GM10248 (cell line): Measurements from ENCODE around the gene TRHDE.

Experiments
- CTCF ChIA-PET: fragments of 300-600 bp; sonication (Branson Sonifier 250); formaldehyde crosslinking; extraction: SDS; loops from one replicate; lab custom pipeline; 2021; ENCODE audit warnings: antibody characterized with exemption; lab: Yijun Ruan, JAX
- POLR2A ChIA-PET: fragments of 350-650 bp; sonication (Branson Sonifier 250); formaldehyde crosslinking; extraction: SDS; loops from one replicate; lab custom pipeline; 2020; ENCODE audit warnings: antibody characterized with exemption; lab: Yijun Ruan, JAX
- DNase-seq: peaks from one replicate; pipeline ENCODE4 v3.0.0; 2012; ENCODE audit errors: extremely low spot score
- TF ChIP-seq, protein P1 (sequence below): IDR thresholded peaks from 2 replicates; pipeline ENCODE4 v1.5.1; 2012; ENCODE audit warnings: mild to moderate bottlenecking, low read depth; ENCODE audit errors: extremely low read depth, missing control alignments, control extremely low read depth

TRHDE gene

DNA sequence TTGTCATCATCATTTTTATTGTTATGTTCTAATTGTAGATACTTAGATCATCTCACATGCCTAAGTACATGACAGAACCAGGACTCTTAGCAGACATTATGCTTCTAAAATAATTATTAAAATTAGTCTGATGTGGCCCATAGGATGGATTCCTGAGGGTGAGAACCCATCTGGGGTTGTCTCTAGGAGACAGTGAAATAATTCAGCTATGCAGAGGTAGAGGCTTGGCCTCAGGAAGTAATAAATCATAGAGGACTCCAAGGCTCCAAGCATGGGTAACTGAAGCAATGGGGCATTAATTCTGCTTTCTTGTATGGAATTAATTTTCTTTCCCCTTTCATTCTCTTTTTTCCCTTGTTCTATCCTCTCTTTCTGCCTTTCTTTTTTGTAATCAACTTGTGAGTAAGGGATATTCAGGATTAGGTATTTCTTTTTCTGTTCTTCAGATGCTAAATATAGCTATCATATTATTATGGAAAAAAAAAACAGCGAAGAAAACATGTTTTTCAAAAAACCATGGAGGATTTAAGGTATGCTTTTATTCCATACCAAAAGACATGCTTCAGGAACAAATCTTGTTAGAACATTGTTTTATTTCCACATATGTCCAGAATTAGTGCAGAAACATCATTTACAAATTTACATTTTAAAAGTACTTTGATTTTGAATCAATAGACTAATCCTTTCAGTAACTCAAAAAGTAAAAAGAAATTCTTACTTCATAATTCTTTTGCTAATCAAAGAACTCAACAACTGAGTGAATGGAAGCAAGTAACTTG is 263.2 kb downstream of the TRHDE start:
- DNase-seq, result no peak
- CTCF ChIA-PET, result interaction anchor here (0.8 to 1.1 kb wide), 3 partner anchors 11 to 37 kb away, joined by 3 to 5 read pairs (median 3); no protein-coding TSS in a partner anchor
- POLR2A ChIA-PET, result no interaction called here
- TF ChIP-seq, protein P1, sequence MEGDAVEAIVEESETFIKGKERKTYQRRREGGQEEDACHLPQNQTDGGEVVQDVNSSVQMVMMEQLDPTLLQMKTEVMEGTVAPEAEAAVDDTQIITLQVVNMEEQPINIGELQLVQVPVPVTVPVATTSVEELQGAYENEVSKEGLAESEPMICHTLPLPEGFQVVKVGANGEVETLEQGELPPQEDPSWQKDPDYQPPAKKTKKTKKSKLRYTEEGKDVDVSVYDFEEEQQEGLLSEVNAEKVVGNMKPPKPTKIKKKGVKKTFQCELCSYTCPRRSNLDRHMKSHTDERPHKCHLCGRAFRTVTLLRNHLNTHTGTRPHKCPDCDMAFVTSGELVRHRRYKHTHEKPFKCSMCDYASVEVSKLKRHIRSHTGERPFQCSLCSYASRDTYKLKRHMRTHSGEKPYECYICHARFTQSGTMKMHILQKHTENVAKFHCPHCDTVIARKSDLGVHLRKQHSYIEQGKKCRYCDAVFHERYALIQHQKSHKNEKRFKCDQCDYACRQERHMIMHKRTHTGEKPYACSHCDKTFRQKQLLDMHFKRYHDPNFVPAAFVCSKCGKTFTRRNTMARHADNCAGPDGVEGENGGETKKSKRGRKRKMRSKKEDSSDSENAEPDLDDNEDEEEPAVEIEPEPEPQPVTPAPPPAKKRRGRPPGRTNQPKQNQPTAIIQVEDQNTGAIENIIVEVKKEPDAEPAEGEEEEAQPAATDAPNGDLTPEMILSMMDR, result no peak

DNA sequence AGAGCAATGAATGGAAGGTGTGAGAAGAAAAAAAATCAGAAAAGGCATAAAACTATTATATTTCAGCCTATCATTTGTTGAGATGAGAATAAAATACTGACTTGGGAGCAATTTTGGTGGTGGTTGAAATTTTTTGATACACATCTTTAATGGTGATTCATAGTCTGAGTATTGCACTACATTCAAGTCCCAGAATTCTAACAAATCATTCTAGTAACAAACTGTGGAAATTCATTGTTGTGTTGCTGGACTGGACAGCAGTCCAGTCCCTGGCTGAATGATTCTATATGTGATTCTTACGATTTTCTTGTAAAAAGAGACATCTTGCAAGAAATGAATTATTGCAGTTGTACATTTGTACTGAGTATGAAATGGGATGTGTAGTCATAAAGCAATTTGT is 268.6 kb downstream of the TRHDE start:
- ChIA-PET POLR2A (no interaction called here), CTCF (no interaction called here)
- no peak for DNase-seq
- TF ChIP-seq, protein P1, result no peak

DNA sequence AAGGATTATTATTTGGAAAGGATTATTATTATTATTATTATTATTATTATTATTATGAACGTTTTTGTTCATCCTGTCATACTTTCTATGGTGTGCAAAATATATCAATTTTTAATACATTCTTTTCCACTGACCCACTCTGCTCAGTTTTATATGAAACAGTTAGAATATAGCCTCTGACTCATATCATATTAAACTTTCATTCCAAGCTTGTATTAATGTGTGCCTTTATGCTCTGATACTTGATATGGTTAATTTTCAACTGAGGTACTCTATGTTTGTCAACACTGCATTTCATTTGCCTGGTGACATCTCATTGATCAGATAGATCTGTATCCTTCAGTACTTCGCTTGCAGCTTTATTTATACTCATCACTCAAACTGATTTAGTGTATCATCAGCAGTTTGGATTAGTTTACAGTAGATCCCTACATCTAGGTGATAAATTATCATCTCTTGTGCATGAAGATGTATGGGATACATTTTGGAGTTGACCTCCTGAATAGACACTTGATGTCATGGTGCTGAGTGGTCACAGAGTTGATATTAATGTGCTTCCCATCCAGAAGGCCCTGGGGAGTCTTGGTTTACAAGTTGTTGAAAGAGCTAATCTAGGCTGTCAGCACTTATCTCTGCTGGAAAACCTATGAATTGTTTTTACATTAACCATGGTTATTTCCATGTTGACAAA is 271.8 kb downstream of the TRHDE start:
- POLR2A ChIA-PET, result no interaction called here
- no peak for DNase-seq
- CTCF ChIA-PET, result interaction anchor here (1.5 kb wide), 1 partner anchor 12 kb away, joined by 4 read pairs; no protein-coding TSS in a partner anchor
- TF ChIP-seq, protein P1, result no peak

DNA sequence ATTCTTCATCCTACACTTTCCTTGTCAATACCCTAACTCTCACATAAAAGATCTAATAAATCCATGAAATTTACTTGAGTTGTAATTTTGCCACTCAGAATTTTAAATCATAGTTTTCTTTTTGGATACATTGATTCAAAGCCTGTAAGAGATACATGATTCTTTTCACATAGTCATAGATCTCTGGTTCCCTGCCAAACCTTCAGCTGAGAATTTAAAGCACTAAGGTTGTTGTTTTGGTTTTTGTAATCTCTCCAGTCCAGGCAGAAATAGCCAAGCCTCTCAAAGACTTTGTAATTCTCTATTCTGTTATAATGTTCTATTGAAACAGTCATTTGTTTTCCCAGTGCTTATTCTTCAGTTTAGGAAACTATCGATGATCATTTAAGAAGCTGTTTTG is 273.9 kb downstream of the TRHDE start:
- DNase-seq, result no peak
- ChIA-PET POLR2A (no interaction called here), CTCF (interaction anchor here (1.2 to 1.5 kb wide), 2 partner anchors 9 to 52 kb away, joined by 3 read pairs; no protein-coding TSS in a partner anchor)
- TF ChIP-seq, protein P1, result no peak

DNA sequence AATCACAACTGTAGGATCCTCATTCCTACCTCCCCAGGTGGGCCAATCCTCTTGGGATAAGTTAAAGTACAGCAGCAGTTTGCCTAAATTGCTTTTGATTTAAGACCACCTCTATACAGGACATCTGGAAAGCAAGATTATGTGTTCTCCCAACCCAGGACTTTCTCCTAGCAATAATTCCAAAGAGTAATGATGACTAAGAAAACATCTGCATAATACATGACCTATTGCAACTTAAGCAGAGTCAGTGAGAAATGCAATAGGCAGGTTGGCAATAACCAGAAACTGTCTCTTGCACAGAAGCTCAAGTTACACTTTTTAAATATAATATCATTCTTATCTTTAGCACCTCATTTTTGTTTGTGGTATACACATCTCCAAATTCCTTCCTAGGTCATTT is 275.4 kb downstream of the TRHDE start:
- TF ChIP-seq, protein P1, result no peak
- no peak for DNase-seq
- POLR2A ChIA-PET, result no interaction called here
- CTCF ChIA-PET, result interaction anchor here (1.4 to 1.5 kb wide), 2 partner anchors 51 to 84 kb away, joined by 3 read pairs; no protein-coding TSS in a partner anchor

DNA sequence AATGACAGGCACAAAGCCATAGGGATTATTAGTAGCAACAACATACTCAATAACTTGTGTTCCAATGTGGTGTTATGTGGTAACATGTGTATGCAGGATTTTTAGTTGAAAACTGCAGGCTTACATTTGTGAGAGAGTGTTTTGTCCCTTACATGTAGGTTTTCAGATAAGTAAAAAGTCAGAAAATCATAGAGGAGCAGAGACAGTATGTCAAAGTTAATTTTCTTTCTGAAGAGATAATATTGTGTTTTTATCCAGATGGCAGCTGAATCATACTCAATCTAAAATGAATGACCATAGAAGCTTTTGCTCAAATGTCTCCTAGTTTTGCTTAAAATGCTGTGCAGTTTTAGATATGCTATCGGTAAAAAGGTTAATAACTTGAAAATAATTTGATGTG is 277.0 kb downstream of the TRHDE start:
- DNase-seq, result no peak
- ChIA-PET CTCF (no interaction called here), POLR2A (no interaction called here)
- TF ChIP-seq, protein P1, result no peak
